ENCODE measurements around the gene PLEKHG2.

Gene PLEKHG2

DNA sequence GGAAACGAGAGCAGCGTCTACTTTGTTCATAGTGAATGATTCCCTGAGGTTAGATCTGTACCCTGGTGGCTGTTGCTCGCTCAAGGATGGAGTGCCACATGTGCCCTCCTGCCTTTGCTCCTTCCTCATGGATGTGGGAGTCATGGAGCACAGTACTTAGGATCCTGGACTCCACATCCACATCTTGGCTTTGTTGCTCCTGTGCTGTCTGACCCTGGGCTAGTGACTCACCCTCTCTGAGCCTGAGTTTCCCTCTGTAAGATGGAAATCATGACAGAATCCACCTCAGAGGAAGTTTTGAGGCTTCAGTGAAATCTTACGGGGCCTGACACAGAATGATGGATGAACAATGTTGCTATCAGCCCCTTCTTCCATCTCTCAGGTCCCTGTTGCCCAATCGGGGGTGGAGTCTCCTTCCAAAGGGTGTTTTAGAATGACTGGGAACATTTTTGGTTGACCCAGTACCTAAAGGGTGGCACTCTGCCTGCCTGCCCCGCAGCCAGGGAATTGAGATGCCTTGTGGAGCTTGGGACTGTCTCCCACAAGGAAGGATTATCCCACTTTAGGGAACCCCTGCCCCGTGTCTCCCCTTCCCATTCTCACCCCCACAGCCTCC lies 58.4 kb downstream of the PLEKHG2 start:
- H3K36me3 ChIP-seq (ENCODE audit: control insufficient read depth, insufficient read depth, low read length), result peaks cover 78% of the 10 kb centered on the region
- H3K4me3 ChIP-seq (replicated peaks; ENCODE audit: low read depth, low read length), result no peak overlapping the region
- no peak for TF ChIP-seq CTCF (IDR thresholded peaks at IDR 0.05; ENCODE audit: insufficient read depth, low read length, poor library complexity, severe bottlenecking)
- no peaks in the 10 kb centered on the region for H3K27me3 ChIP-seq (replicated peaks; ENCODE audit: control insufficient read depth, insufficient read depth, low read length)
- no peak for DNase-seq (ENCODE audit: extremely low read depth, insufficient read length)

- H3K4me3 ChIP-seq (replicated peaks; ENCODE audit: low read depth, low read length), result no peak overlapping the region
- TF ChIP-seq CTCF (IDR thresholded peaks at IDR 0.05; ENCODE audit: insufficient read depth, low read length, poor library complexity, severe bottlenecking), result no peak
- DNase-seq (ENCODE audit: extremely low read depth, insufficient read length), result no peak
- peaks cover 75% of the 10 kb centered on the region for H3K36me3 ChIP-seq (ENCODE audit: control insufficient read depth, insufficient read depth, low read length)
- no peaks in the 10 kb centered on the region for H3K27me3 ChIP-seq (replicated peaks; ENCODE audit: control insufficient read depth, insufficient read depth, low read length)
Observed at GRCh38 chr19:39471756-39472536, 59.5 kb downstream of the PLEKHG2 start.

DNA sequence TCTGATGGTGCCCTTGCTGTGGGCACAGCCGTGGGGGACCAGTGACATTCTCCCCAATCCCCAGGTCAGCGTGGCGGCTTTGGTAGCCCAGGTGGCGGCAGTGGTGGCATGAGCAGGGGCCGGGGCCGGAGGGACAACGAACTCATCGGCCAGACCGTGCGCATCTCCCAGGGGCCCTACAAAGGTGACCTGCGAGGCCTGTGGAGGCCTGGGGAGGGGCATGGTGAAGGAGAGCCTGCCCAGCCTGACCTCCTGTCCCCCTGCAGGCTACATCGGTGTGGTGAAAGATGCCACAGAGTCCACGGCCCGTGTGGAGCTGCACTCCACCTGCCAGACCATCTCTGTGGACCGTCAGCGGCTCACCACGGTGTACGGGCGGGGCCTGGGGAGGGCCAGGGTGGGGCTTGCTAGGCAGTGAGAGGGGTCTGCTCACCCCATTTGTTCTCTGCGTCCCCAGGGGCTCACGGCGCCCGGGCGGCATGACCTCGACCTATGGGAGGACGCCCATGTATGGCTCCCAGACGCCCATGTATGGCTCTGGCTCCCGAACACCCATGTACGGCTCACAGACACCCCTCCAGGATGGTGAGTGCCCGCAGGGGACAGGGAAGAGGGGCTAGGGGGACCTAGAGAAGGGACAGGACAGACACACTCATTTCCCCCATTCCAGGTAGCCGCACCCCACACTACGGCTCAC lies 60.4 kb downstream of the PLEKHG2 start:
- Histone ChIP-seq H3K36me3 (ENCODE audit: control insufficient read depth, insufficient read depth, low read length) (peaks cover 70% of the 10 kb centered on the region), H3K27me3 (replicated peaks; ENCODE audit: control insufficient read depth, insufficient read depth, low read length) (no peaks in the 10 kb centered on the region), H3K4me3 (replicated peaks; ENCODE audit: low read depth, low read length) (no peak overlapping the region)
- TF ChIP-seq CTCF (IDR thresholded peaks at IDR 0.05; ENCODE audit: insufficient read depth, low read length, poor library complexity, severe bottlenecking), result no peak
- DNase-seq (ENCODE audit: extremely low read depth, insufficient read length), result no peak

GRCh38 chr19:39473443-39473960 lies 61.0 kb downstream of the PLEKHG2 start:
- no peak for DNase-seq (ENCODE audit: extremely low read depth, insufficient read length)
- no peak for TF ChIP-seq CTCF (IDR thresholded peaks at IDR 0.05; ENCODE audit: insufficient read depth, low read length, poor library complexity, severe bottlenecking)
- Histone ChIP-seq H3K36me3 (ENCODE audit: control insufficient read depth, insufficient read depth, low read length) (peaks cover 66% of the 10 kb centered on the region), H3K4me3 (replicated peaks; ENCODE audit: low read depth, low read length) (no peak overlapping the region), H3K27me3 (replicated peaks; ENCODE audit: control insufficient read depth, insufficient read depth, low read length) (no peaks in the 10 kb centered on the region)

- Histone ChIP-seq H3K36me3 (ENCODE audit: control insufficient read depth, insufficient read depth, low read length) (peaks cover 59% of the 10 kb centered on the region), H3K4me3 (replicated peaks; ENCODE audit: low read depth, low read length) (no peak overlapping the region), H3K27me3 (replicated peaks; ENCODE audit: control insufficient read depth, insufficient read depth, low read length) (no peaks in the 10 kb centered on the region)
- peak; percentile 43 for DNase-seq (ENCODE audit: extremely low read depth, insufficient read length)
- peak; percentile 94 for TF ChIP-seq CTCF (IDR thresholded peaks at IDR 0.05; ENCODE audit: insufficient read depth, low read length, poor library complexity, severe bottlenecking)
Observed at GRCh38 chr19:39474139-39474620, 61.7 kb downstream of the PLEKHG2 start.
